Measurements from ENCODE around the gene TULP1. TPM values are rescaled to one million over a fixed set of nuclear protein-coding genes. Genes with fewer than 3 reads are reported as not detected.

TULP1 gene
- total and polyA plus RNA-seq, 2 of the 4 experiments (the other 2 are of a cell fraction), result not detected

DNA sequence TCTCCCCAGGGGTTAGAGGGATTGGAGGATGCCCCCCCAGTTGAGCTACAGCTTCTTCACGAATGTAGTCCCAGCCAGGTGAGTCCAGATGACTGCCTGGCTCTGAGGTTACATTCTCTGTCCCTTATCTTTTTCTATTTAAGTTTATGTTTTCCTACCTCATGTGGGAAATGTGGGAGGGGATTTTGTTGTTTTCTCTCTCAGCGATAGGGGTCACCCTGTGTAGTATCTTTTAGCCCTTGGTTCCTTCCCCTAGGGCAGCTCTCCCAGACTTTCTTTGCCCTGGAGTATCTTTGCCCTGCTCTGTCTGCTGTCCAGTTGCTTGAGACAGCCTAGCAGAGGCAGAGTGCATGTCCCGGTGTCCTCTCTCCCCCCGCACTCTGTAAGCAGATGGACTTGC, 54.8 kb downstream of the TULP1 start:
- H3K27me3 ChIP-seq (ENCODE audit: control insufficient read depth, insufficient read depth, low read length), result no peaks in the 10 kb centered on the region
- no peak overlapping the region for H2BK20ac ChIP-seq (ENCODE audit: low read depth, low read length)
- H3K18ac ChIP-seq (ENCODE audit: low read depth, low read length), result no peak overlapping the region
- peaks cover 4% of the 10 kb centered on the region; the same call in 1 of the 2 replicates for H4K20me1 ChIP-seq (ENCODE audit: insufficient read depth, low read length)
- no peak overlapping the region for H3K23ac ChIP-seq (ENCODE audit: low read depth, low read length)
- 93% methylated on average over 2 of the region's 4 CpGs; no CpG with 5 or more reads in 1 of the 2 experiments for WGBS, 2 experiments (ENCODE audit: extremely low coverage in 2 of 2, insufficient read length in 1 of 2)
- no peak overlapping the region for H4K8ac ChIP-seq (ENCODE audit: low read depth in 2 of 2, low read length in 2 of 2)
- H3K36me3 ChIP-seq (ENCODE audit: control insufficient read depth, insufficient read depth, low read length), result peaks cover 28% of the 10 kb centered on the region
- TF ChIP-seq BHLHE40 (IDR thresholded peaks at IDR 0.05; ENCODE audit: low read depth, low read length), result no peak
- TF ChIP-seq MAZ (IDR thresholded peaks at IDR 0.05; ENCODE audit: borderline replicate concordance, low read depth, low read length), result no peak
- TF ChIP-seq POLR2A (IDR thresholded peaks at IDR 0.05; ENCODE audit: low read depth, low read length), result no peak
- no peak for TF ChIP-seq CEBPB (IDR thresholded peaks at IDR 0.05; ENCODE audit: low read depth, low read length)
- TF ChIP-seq RFX5 (IDR thresholded peaks at IDR 0.05; ENCODE audit: low read depth, low read length), result no peak
- TF ChIP-seq, protein P1, sequence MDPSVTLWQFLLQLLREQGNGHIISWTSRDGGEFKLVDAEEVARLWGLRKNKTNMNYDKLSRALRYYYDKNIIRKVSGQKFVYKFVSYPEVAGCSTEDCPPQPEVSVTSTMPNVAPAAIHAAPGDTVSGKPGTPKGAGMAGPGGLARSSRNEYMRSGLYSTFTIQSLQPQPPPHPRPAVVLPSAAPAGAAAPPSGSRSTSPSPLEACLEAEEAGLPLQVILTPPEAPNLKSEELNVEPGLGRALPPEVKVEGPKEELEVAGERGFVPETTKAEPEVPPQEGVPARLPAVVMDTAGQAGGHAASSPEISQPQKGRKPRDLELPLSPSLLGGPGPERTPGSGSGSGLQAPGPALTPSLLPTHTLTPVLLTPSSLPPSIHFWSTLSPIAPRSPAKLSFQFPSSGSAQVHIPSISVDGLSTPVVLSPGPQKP (IDR thresholded peaks at IDR 0.05; ENCODE audit: borderline replicate concordance, low read depth, low read length), result no peak
- no peak overlapping the region for H3K4me3 ChIP-seq (ENCODE audit: insufficient read depth, low read depth, low read length)
- no peak overlapping the region for H2AK5ac ChIP-seq (ENCODE audit: low read depth, low read length)
- H3K4me2 ChIP-seq (ENCODE audit: low read depth, low read length), result no peak overlapping the region
- H3K27ac ChIP-seq (ENCODE audit: insufficient read depth, low read length), result no peak overlapping the region
- DNase-seq, result no peak
- intact Hi-C loops (cut with micrococcal nuclease), result loop anchor here (10.0 kb wide), 1 partner anchor 313 kb away; the partner anchor contains the start of gene TCP11
- no peak overlapping the region for H3K14ac ChIP-seq (replicated peaks; ENCODE audit: low read depth, low read length)
- H3K9me3 ChIP-seq (ENCODE audit: control insufficient read depth, insufficient read depth, low read length), result no peaks in the 10 kb centered on the region
- no peak overlapping the region for H3K56ac ChIP-seq (ENCODE audit: extremely low read depth, insufficient read depth, low read length)
- no TSS peak for BruUV-seq (replicated peaks)
- no peak overlapping the region for H3K9ac ChIP-seq (ENCODE audit: low read depth, low read length)
- in situ Hi-C loops (cut with MboI; ENCODE audit: low sequenced_read_pairs), result no loop called here
- POLR2A ChIA-PET (ENCODE audit: unreplicated experiment), result no interaction called here
- ATAC-seq (ENCODE audit: low read depth), result no peak
- H2AK9ac ChIP-seq (replicated peaks; ENCODE audit: low read depth, low read length, poor library complexity), result no peak overlapping the region
- no peak overlapping the region for H2AFZ ChIP-seq (replicated peaks; ENCODE audit: low read length, poor library complexity)
- H3K79me1 ChIP-seq (ENCODE audit: low read depth in 1 of 2, low read length in 2 of 2), result peaks cover 6 to 37% of the 10 kb centered on the region in 2 experiments
- H2BK5ac ChIP-seq (ENCODE audit: low read depth, low read length, poor library complexity, severe bottlenecking), result no peak overlapping the region
- no peak overlapping the region for H4K5ac ChIP-seq (ENCODE audit: low read depth, low read length)
- H4K91ac ChIP-seq (ENCODE audit: insufficient read depth, low read depth, low read length), result no peak overlapping the region
- no peak overlapping the region for H2BK120ac ChIP-seq (ENCODE audit: low read depth, low read length)
- peaks cover 4% of the 10 kb centered on the region for H3K9me1 ChIP-seq (ENCODE audit: insufficient read depth, low read length)
- H3K4me1 ChIP-seq (ENCODE audit: control insufficient read depth, insufficient read depth, low read length), result peaks cover 6% of the 10 kb centered on the region
- CTCF ChIA-PET, result interaction anchor here (1.4 kb wide), 1 partner anchor 116 kb away, joined by 3 read pairs; the partner anchor contains the start of gene PPARD
- H2BK15ac ChIP-seq (ENCODE audit: low read depth, low read length), result no peak overlapping the region
- dilution Hi-C loops (cut with HindIII; ENCODE audit: low sequenced_read_pairs, unreplicated experiment), result no loop called here
- no peak overlapping the region for H3K4ac ChIP-seq (ENCODE audit: low read depth, low read length)

Data from IMR-90 (cell line).